HG02678 (cell line): ENCODE results near the gene MDC1.
"Not testable (repeated sequence)": the region's sequence is repeated elsewhere in the genome, so short reads cannot be mapped to it uniquely, and the experiment has no call there.

Experiments
- ATAC-seq: cut with Tn5 transposase; IDR thresholded peaks from one replicate; pipeline ENCODE4 v1.9.1; 2021; ENCODE audit warnings: mild to moderate bottlenecking, moderate library complexity; ENCODE audit not compliant: unreplicated experiment

The MDC1 gene

GRCh38 chr6:30682143-30683117, 34.7 kb downstream of the MDC1 start:
- ATAC-seq: peak; percentile 40

GRCh38 chr6:30681766-30682142, 35.3 kb downstream of the MDC1 start:
- ATAC-seq: no peak

GRCh38 chr6:30679765-30680535, 37.1 kb downstream of the MDC1 start:
- no peak for ATAC-seq

GRCh38 chr6:30678964-30679726, 37.9 kb downstream of the MDC1 start:
- peak; percentile 48 for ATAC-seq

- no peak for ATAC-seq
Measured at GRCh38 chr6:30676660-30677285, 40.3 kb downstream of the MDC1 start.

GRCh38 chr6:30672445-30673253, 44.4 kb downstream of the MDC1 start, which contains the start of gene DHX16:
DHX16 (minus strand) TSS chr6:30673006; CDS start chr6:30672841, 165 bp downstream.
- ATAC-seq: peak; percentile 84

GRCh38 chr6:30670760-30671527, 46.1 kb downstream of the MDC1 start:
- no peak for ATAC-seq

- ATAC-seq: not testable (repeated sequence)
Measured at GRCh38 chr6:30666300-30666699, 50.8 kb downstream of the MDC1 start.

- ATAC-seq: no peak
Measured at GRCh38 chr6:30664994-30665767, 51.9 kb downstream of the MDC1 start.

GRCh38 chr6:30657922-30658321, 59.2 kb downstream of the MDC1 start:
- not testable (repeated sequence) for ATAC-seq

- ATAC-seq: no peak
Measured at GRCh38 chr6:30657454-30657853, 59.6 kb downstream of the MDC1 start.

GRCh38 chr6:30656513-30656912, 60.6 kb downstream of the MDC1 start:
- no peak for ATAC-seq

GRCh38 chr6:30655743-30656094, 61.4 kb downstream of the MDC1 start:
- no peak for ATAC-seq

GRCh38 chr6:30654798-30655742, 62.0 kb downstream of the MDC1 start:
- no peak for ATAC-seq

GRCh38 chr6:30651143-30651542, 65.9 kb downstream of the MDC1 start:
- no peak for ATAC-seq
